ENCODE data around the gene BMX.

BMX gene

DNA sequence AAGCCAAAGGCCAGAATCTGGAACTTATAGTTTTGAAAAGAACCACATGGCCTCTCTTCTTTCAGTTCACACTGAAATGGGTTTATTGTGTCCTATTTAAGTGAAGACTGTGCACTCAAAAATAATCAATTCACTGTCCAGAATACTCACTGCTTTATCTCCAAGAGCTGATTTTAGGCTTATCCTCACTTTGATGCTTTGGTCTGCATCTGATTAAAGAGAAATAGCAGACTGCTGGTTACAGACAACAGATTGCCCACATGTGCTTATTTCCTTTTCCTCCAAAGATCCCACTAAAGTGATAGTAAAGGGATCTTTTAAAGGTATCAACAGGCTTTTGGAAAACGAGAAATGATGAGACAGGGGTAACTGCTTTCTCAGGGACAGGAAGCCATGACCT, 69.5 kb downstream of the BMX start:
- no peak for DNase-seq (ENCODE audit: low read depth)

DNA sequence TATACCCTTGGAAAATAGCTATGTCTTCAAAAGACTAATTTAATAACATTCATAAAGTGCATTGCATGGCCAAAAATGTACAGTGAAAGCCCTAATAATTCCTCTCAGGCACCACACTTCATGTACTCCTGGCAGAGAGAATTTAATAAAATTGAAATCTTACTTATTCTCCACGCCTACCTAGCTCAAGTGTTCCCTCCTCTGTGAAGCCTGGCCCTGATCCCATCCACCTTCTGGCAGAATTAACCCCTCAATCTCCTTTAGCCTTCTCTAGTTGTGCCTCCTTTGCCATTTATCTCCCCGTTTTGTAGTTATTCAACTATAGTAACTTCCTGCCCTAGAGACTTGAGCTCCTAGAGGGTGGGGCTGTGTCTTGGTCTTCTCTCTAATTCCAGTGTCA, 73.4 kb downstream of the BMX start:
- no peak for DNase-seq (ENCODE audit: low read depth)

DNA sequence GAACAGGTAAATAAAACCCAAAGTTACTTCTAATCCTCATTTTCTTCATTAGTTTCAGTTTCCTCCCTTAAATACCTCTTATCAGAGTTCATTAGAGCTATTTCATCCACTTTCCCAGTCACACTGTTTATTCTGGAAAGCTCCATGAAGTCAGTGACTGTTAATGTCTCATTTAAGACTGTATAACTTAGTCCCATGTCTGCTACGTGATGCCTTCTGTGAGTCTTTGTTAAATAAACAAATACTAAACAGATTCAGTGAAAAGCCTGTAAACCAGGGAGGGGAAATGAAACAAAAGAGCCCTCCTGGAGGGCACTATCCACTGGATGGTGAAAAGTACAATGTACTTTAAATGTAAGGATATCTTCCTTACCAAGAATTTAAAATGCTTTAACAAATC, 75.4 kb downstream of the BMX start:
- DNase-seq (ENCODE audit: low read depth) = no peak

DNA sequence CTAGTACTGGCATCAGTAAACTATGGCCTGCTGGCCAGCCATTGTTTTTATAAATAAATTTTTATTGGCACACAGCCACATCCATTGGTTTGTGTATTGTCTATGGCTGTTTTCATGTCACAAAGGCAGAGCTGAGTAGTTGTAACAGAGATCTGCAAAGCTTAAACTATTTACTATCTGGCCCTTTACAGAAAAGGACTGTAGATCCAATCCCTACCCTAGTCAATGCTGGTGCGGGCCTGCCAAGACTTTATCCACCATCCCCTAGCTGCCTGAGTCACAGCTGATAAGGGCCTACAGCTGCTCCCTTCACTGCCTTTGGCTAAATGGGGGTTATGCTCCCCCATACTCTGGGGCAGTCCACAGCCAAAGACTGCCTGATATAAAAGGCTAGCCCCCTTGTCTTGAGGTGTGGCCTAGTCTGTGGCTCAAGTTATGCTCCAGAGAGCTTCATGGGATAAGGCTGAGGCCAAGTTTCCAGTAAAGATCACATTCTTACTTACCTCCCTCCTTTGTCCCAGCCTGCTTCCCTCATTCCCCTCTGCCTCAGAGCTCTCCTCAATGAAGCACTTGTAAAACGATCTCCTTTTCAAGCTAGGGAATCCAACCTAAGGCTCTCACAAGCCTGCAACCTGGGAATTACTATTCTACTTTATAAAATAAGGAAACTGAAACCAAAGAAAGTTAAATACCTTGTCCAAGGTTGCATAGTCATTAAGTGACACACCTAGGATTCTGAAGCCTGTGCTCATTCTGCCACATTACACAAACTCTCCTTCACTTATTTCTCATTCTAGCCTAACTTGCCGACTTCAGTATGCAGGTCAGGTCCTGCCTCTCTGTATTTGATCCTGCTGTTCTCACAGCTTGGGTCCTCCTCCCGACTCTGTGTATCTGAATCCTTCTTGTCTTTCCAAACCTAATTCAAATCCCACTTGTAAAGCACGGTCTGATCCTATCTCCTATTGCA, 79.5 kb downstream of the BMX start:
- no peak for DNase-seq (ENCODE audit: low read depth)

DNA sequence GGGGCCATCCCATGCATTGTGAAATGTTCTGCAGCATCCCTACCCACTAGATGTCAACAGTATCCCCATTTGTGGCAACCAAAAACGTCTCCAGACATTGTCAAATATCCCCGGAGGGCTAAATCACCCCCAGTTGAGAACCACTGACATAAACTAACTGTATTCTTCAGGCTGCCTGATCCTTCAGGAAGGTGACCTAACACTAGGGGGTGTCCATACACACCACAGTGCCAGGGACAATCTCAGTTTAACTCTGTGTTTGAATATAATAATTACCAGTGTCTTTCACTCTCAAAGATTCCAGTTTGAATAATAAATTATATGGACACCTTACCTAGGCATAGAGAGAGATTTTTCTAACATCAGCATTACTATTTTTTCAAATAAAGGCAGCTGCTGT, 93.8 kb downstream of the BMX start:
- DNase-seq (ENCODE audit: low read depth) = no peak

DNA sequence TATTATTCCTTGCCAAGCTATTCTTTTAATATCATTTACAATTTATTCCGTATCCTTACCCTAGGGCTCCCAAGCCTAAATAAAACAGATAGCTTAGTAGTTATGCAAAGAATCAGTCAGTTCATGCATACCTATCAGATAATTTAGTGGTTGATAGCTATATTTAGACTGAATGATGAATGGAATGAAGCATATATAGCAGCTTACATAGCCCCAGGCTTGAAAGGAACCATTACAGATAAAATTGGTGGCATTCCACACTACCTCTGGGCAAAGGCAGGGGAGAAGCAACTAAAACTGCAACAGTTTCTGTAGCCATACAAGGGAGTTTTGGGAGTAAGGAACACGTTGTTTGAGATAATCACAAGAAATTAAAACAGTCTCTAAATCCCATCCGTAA, 97.4 kb downstream of the BMX start:
- no peak for DNase-seq (ENCODE audit: low read depth)

DNA sequence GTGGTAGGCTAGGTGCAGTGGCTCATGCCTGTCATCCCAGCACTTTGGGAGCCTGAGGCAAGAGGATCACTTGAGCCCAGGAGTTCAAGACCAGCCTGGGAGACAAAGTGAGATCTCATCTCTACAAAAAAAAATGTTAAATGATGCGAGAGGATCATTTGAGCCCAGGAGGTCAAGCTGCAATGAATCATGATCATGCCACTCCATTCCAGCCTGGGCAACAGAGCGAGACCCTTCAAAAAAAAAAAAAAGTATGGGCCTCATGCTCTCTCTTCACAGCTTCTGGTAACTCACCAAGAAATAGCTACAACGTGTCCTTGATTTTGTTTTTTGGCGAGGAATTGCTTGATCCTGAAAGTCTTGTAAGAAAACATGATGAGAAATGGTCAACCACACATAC, 98.9 kb downstream of the BMX start:
- DNase-seq (ENCODE audit: low read depth) = no peak

DNA sequence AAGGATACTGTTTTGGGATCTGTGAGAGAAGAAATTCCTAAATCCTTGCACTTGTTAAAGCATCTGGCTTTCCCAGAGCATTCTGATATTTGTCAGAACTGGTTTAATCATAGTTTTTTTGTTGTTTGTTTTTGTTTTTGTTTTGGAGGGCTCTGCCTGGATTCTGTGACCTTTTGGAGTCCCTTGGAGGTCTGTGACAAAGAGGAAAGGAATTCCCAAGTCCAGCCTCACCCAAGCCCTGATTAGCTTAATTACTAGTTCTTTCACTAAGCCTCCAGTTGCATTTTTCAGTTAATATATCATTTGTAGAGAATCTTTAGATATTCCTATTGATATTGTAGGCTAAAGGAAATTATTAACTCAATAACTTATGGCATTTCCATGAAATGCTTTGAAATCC, 99.4 kb downstream of the BMX start:
- DNase-seq (ENCODE audit: low read depth) = no peak

DNA sequence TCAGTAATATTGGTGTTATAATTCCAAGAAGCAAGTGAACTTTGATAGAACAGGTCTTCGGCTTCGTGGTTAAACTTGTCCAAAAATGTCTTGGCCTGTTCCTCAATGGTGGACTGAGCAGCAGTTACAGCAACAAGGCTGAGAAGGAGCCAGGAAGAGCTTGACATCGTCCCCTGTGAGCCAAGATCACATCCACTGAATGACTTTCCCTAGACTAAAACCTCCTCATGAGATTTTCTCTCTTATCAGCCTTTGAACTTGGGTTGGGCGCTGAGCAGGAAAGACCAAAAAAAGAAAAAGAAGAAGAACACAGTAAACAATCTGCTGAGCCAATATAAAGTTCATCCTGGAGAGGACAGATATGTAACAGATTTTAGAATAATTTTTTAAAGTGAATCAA, 100.1 kb downstream of the BMX start, which contains the start of gene ACE2:
Gene ACE2, minus strand, starts transcription at position 216 of the 400 bp plus-strand sequence. Its CDS starts 49 bp downstream, at position 167.
- no peak for DNase-seq (ENCODE audit: low read depth)

DNA sequence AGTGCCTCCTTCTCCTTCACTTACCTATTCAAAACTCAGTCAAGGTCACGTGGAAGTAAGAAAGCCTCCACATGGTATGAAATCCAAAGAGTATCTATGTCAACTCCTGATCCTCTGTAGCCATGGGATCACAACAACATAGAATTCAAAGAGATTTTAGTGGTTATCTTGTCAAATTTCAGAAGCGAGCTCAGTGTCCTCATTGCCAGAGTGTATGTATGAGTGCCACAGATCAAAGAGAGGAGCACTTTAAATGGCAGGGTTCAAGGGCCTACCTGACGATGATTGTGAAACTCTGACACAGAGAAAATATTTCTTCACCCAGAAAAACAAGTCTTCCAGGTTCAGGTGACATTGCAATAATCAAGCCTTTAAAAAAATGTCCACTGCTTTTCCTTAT, 101.3 kb downstream of the BMX start:
- no peak for DNase-seq (ENCODE audit: low read depth)

DNA sequence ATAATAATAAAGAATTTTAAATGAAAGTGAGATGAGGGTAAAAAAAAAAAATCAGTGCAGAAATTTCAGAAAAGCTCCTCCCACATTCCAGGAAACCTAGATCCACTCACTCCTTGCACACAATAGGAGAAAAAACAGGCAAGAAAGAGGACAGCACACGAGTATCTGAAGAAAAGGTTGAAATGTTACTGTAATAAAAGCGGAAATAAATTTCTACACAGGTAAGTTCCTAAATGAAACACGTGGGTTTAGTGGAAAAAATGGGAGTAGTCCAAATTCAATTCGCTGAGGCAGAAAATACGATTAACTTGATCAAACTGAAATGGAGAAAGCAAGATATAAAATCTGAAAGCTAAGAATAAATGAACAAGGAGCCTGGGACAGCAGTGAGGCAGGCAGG, 102.2 kb downstream of the BMX start:
- DNase-seq (ENCODE audit: low read depth) = no peak

DNA sequence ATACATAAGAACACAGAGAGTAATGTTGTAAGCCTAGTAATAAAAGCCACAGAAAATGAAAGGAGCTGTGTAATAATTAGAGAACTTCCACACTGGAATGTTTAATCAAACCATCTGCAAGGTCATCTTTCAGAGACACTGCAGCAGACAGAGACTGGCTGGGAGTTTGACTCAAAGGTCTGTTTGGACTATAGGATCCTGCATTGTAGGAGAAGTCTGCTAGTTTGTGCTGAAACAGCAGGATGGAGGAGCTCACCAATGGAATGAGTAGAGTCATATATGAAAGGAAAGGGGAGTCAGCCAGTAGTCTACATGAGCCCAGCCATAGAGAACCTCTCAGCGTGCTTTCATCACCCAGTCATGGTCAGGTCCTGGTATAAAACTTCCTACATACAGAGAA, 104.6 kb downstream of the BMX start:
- no peak for DNase-seq (ENCODE audit: low read depth)
